ENCODE data around the gene ESPNL. TPM values are rescaled to one million over a fixed set of nuclear protein-coding genes. Genes with fewer than 3 reads are reported as not detected.

The ESPNL gene
- total RNA-seq, 1 experiment from 2014 or later, result 0.19 TPM

- peaks cover 10% of the 10 kb centered on the region for H3K36me3 Mint-ChIP-seq (ENCODE audit: insufficient read depth, unreplicated experiment)
- CTCF ChIA-PET, result no interaction called here
- no peak overlapping the region for H3K27ac Mint-ChIP-seq (ENCODE audit: unreplicated experiment)
- H3K27me3 Mint-ChIP-seq (ENCODE audit: unreplicated experiment), result no peaks in the 10 kb centered on the region
- no TSS peak for BruUV-seq (replicated peaks)
- intact Hi-C loops (cut with micrococcal nuclease; ENCODE audit: unreplicated experiment), result no loop called here
- H3K9me3 Mint-ChIP-seq (ENCODE audit: low read depth, unreplicated experiment), result peaks cover 5% of the 10 kb centered on the region
- H3K4me3 Mint-ChIP-seq (ENCODE audit: low read depth, unreplicated experiment), result no peak overlapping the region
- no peak for TF ChIP-seq CTCF (IDR thresholded peaks at IDR 0.05; ENCODE audit: unreplicated experiment)
- no peak for DNase-seq
- no peaks in the 10 kb centered on the region for H3K4me1 Mint-ChIP-seq (ENCODE audit: low read depth, unreplicated experiment)
Observed at GRCh38 chr2:238075397-238075796, 24.7 kb upstream of the ESPNL start.

GRCh38 chr2:238077292-238077691, 22.8 kb upstream of the ESPNL start:
- DNase-seq, result no peak
- Mint-ChIP-seq H3K27ac (ENCODE audit: unreplicated experiment) (no peak overlapping the region), H3K27me3 (ENCODE audit: unreplicated experiment) (no peaks in the 10 kb centered on the region), H3K4me3 (ENCODE audit: low read depth, unreplicated experiment) (no peak overlapping the region), H3K4me1 (ENCODE audit: low read depth, unreplicated experiment) (no peaks in the 10 kb centered on the region), H3K36me3 (ENCODE audit: insufficient read depth, unreplicated experiment) (peaks cover under 1% of the 10 kb centered on the region), H3K9me3 (ENCODE audit: low read depth, unreplicated experiment) (peaks cover 5% of the 10 kb centered on the region)
- BruUV-seq (replicated peaks), result no TSS peak
- intact Hi-C loops (cut with micrococcal nuclease; ENCODE audit: unreplicated experiment), result no loop called here
- TF ChIP-seq CTCF (IDR thresholded peaks at IDR 0.05; ENCODE audit: unreplicated experiment), result no peak
- CTCF ChIA-PET, result interaction anchor here (0.6 kb wide), 1 partner anchor 595 kb away, joined by 3 read pairs; no protein-coding TSS in a partner anchor

GRCh38 chr2:238079874-238080327, 20.2 kb upstream of the ESPNL start:
- Mint-ChIP-seq H3K4me1 (ENCODE audit: low read depth, unreplicated experiment) (no peaks in the 10 kb centered on the region), H3K4me3 (ENCODE audit: low read depth, unreplicated experiment) (no peak overlapping the region), H3K27ac (ENCODE audit: unreplicated experiment) (no peak overlapping the region), H3K9me3 (ENCODE audit: low read depth, unreplicated experiment) (peaks cover 5% of the 10 kb centered on the region), H3K36me3 (ENCODE audit: insufficient read depth, unreplicated experiment) (peaks cover 12% of the 10 kb centered on the region), H3K27me3 (ENCODE audit: unreplicated experiment) (no peaks in the 10 kb centered on the region)
- no TSS peak for BruUV-seq (replicated peaks)
- intact Hi-C loops (cut with micrococcal nuclease; ENCODE audit: unreplicated experiment), result no loop called here
- TF ChIP-seq CTCF (IDR thresholded peaks at IDR 0.05; ENCODE audit: unreplicated experiment), result no peak
- DNase-seq, result no peak
- CTCF ChIA-PET, result no interaction called here

- CTCF ChIA-PET, result no interaction called here
- Mint-ChIP-seq H3K4me3 (ENCODE audit: low read depth, unreplicated experiment) (no peak overlapping the region), H3K36me3 (ENCODE audit: insufficient read depth, unreplicated experiment) (peaks cover 16% of the 10 kb centered on the region), H3K27ac (ENCODE audit: unreplicated experiment) (no peak overlapping the region), H3K4me1 (ENCODE audit: low read depth, unreplicated experiment) (no peaks in the 10 kb centered on the region), H3K9me3 (ENCODE audit: low read depth, unreplicated experiment) (peaks cover 5% of the 10 kb centered on the region), H3K27me3 (ENCODE audit: unreplicated experiment) (no peaks in the 10 kb centered on the region)
- no peak for DNase-seq
- TF ChIP-seq CTCF (IDR thresholded peaks at IDR 0.05; ENCODE audit: unreplicated experiment), result no peak
- no TSS peak for BruUV-seq (replicated peaks)
- intact Hi-C loops (cut with micrococcal nuclease; ENCODE audit: unreplicated experiment), result no loop called here
Observed at GRCh38 chr2:238080518-238080917, 19.6 kb upstream of the ESPNL start.

Data from Calu3 (cell line).